DOHH2 (cell line): ENCODE measurements around the gene ROBO2.

Source experiments
- EZH2phosphoT487 ChIP-seq: fragments of 200-600 bp; sonication (generic); IDR thresholded peaks from 2 replicates; pipeline ENCODE4 v1.6.1; 2017; ENCODE audit warnings: borderline replicate concordance, mild to moderate bottlenecking, antibody characterized with exemption, low read length, moderate library complexity, mixed read lengths
- TF ChIP-seq, protein P1 (sequence below): fragments of 200-600 bp; sonication (generic); IDR thresholded peaks from one replicate; pipeline ENCODE4 v1.5.1; 2014; ENCODE audit warnings: antibody characterized with exemption, mild to moderate bottlenecking, low read depth, low read length; ENCODE audit not compliant: poor library complexity, severe bottlenecking

DNA sequence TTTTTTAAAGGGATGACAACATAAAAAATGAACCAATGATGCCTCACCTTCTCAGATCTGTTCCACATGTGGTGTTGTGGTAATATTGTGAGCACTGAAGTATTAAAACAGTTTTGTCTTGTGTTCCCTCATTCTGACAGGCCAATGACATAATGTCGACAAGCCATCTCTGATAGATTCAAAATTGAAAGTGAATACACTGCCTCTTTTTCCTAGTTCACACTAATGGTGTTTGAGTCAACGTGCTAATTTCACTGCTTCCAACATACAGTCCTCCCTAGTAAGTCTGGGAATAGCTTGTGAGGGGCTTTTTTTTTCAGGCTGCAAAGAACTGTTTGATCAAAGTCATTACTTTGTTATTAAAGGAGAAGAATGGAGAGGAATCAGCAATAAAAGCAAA is 82.8 kb downstream of the ROBO2 start:
- TF ChIP-seq, protein P1, sequence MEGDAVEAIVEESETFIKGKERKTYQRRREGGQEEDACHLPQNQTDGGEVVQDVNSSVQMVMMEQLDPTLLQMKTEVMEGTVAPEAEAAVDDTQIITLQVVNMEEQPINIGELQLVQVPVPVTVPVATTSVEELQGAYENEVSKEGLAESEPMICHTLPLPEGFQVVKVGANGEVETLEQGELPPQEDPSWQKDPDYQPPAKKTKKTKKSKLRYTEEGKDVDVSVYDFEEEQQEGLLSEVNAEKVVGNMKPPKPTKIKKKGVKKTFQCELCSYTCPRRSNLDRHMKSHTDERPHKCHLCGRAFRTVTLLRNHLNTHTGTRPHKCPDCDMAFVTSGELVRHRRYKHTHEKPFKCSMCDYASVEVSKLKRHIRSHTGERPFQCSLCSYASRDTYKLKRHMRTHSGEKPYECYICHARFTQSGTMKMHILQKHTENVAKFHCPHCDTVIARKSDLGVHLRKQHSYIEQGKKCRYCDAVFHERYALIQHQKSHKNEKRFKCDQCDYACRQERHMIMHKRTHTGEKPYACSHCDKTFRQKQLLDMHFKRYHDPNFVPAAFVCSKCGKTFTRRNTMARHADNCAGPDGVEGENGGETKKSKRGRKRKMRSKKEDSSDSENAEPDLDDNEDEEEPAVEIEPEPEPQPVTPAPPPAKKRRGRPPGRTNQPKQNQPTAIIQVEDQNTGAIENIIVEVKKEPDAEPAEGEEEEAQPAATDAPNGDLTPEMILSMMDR, result no peak
- TF ChIP-seq EZH2phosphoT487, result no peak
